Measurements from ENCODE around the gene BMAL1.

DNA sequence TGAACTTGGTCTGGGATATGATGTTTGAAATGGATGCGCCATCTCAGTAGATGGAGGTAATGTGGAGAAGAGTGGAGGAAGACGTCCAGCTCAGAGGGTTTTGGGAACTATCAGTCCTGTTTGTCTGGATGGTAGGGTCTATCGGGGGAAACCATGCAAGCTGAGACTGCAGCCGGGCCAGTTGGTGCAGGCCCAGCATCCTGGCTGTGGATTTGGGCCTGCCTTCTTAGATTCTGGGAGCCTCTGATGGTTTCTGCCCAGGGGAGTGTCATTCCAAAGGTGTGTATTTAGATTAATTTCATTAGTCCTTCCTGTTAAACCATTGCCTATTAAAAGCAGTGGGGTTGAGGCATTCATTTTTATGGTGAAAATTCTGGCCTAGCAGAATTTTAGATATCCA lies 31.6 kb downstream of the BMAL1 start:
- TF ChIP-seq, protein P1, sequence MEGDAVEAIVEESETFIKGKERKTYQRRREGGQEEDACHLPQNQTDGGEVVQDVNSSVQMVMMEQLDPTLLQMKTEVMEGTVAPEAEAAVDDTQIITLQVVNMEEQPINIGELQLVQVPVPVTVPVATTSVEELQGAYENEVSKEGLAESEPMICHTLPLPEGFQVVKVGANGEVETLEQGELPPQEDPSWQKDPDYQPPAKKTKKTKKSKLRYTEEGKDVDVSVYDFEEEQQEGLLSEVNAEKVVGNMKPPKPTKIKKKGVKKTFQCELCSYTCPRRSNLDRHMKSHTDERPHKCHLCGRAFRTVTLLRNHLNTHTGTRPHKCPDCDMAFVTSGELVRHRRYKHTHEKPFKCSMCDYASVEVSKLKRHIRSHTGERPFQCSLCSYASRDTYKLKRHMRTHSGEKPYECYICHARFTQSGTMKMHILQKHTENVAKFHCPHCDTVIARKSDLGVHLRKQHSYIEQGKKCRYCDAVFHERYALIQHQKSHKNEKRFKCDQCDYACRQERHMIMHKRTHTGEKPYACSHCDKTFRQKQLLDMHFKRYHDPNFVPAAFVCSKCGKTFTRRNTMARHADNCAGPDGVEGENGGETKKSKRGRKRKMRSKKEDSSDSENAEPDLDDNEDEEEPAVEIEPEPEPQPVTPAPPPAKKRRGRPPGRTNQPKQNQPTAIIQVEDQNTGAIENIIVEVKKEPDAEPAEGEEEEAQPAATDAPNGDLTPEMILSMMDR (IDR thresholded peaks at IDR 0.05), result no peak
- TF ChIP-seq POLR2A (IDR thresholded peaks at IDR 0.05), result no peak

Data from thyroid gland (tissue), 4 donors.